IPS DF 4.7 (cell line): ENCODE data around the gene GEN1.

ENCODE experiments used
- DNase-seq: peaks from one replicate; pipeline ENCODE4 v3.0.0-alpha.2; 2013; ENCODE audit warnings: low spot score; ENCODE audit errors: extremely low read depth

Gene GEN1

DNA sequence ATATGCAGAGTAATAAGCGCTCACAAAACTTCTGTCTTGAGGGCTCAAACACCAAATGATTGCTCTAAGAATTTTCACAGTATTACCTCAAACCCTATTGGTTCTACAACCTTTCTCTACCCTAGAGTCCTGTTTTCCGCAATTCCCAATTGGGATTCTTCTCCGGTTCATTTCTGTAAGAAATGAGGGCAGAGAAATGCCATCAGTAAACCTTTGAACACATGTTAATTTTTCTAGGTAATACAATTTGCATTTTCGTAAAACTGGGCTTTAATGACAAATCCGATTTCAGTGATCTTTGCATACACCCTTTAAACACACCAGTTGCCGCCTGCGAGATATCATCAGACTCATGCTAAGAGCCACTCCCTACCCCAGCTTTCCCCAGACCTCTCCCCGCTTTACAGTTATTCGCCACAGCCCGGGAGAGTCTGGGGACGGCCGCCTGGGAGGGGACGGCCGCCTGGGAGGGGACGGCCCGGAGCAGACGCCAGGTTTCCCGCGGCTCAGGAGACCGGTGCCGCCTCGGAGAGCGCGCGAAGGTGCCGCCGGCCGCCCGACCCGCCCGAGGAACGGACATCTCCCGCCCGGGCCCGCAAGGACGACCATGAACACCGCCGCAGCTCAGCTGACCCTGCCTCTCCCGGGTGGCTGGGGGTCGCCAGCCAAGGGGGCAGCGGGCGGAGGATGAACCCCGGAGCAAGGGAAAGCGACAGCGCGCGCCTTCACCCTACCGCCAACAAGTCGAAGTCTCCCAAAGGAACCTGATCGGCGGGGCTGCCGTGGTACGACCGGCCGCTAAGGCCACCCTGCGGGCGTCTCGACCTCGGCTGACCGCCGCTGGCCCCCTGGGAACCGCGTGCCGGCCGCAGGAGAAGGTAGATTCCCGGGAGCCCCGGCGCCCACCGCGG, 791 bp upstream of the GEN1 start:
- DNase-seq, result no peak

DNA sequence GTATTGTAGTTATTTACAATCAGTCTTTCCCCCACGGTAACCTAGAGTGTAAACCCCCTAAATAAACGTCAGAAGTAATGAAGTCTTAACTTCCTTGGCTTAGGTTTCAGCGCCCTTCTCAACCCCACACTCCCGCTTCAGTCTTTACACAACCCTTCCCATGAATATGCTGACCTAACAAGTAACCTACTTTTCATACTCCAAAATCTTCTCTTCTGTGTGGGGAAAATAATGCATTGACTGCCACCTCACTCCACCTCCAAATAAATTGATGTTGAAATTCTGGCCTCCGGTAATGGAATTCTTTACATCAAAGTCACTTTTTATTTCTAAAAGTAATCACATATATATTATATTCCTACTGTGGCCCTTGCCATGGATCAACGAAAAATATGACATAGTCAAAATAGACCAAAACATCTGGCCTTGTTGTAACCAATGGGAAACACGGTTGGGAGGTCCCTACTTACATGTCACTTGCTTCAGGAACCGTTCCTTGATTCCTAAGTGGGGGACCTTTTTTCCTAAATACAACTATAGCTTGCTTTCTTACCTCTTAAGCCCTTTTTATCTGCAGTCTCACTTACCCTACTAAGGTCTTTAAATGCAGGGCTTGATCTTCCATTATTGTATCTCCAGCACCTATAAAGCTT, 961 bp downstream of the GEN1 start:
- DNase-seq, result no peak

DNA sequence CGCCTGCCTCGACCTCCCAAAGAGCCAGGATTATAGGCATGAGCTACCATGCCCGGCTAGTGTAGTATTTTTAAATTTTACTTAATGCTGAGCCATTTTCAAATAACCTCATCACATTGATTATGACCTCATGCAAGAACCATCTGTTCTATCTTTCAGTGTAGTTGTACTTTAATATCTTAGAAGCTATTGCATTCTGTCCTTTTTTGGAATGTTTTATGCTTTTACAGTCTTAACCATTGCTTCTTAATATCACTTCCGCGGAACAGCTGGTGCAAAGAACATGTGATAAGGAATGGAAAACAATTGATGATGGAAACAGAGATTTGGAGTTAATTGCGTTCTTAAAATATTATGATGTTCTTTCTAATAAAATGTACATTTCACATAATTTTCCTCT, 2.7 kb downstream of the GEN1 start:
- no peak for DNase-seq

DNA sequence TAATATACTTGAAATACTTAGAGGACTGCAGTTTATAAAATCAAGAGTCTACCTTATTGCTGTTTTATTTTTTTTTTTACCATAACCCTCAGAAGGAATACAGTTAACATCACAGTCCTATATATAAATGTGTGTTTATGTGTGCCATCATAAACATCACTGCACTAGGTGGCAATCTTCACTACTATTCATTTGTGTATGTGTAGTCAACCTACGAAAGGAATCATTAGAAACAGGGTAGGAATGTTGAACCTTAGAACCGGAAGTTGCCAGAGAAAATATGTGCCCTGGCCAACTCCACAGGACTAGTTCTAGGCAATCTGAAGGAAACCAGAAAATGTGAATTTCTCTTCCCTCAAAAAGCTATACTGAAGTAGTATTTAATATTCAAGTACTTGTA, 3.4 kb downstream of the GEN1 start:
- DNase-seq, result no peak

DNA sequence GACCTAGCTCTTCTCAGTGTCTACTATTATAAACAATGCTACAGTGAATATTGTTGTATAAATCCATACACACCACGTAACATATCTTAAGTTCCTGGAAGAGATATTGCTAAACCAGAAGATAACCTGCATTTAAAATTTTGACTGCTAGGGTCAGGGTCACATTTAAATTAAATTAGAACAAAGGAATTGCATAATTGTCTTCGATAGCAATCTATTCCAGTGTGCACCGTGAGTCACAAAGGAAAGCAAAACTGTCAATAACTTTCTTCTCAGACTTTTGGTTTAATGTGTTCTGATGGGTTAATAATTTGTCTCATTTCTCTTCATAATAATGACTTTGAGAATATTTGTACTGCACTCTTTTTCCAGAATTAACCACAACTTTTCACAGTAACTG, 4.2 kb downstream of the GEN1 start:
- DNase-seq, result no peak

DNA sequence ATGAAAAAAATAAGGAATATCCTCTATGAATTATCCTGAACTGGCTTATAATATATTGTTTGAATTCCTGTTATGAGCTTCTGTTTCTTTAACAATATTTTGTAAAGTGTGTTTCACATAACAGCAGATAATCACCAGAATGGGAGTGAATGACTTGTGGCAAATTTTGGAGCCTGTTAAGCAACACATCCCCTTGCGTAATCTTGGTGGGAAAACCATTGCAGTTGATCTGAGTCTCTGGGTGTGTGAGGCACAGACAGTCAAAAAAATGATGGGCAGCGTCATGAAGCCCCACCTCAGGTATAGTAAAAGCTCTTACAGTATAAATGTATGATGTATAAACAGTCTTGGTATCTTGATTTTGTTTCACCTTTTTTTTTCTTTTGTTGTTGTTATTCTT, 5.9 kb downstream of the GEN1 start:
- no peak for DNase-seq

DNA sequence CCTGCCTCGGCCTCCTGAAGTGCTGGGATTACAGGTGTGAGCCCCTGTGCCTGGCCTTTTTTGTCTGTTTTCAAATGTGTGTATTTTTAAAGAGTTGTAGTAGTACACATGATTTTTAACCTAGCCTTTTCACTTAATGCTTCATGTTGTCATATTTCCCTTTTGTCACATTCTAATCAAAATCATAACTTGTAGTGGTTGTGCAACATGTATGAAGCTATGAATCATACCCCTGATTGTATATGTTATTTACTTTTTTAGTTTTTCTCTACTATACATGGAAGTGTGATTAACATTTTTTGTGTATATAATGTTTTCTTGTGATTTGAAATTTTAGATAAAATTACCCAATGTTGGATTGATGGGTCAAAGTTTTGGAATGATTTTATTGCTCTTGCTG, 8.5 kb downstream of the GEN1 start:
- no peak for DNase-seq

DNA sequence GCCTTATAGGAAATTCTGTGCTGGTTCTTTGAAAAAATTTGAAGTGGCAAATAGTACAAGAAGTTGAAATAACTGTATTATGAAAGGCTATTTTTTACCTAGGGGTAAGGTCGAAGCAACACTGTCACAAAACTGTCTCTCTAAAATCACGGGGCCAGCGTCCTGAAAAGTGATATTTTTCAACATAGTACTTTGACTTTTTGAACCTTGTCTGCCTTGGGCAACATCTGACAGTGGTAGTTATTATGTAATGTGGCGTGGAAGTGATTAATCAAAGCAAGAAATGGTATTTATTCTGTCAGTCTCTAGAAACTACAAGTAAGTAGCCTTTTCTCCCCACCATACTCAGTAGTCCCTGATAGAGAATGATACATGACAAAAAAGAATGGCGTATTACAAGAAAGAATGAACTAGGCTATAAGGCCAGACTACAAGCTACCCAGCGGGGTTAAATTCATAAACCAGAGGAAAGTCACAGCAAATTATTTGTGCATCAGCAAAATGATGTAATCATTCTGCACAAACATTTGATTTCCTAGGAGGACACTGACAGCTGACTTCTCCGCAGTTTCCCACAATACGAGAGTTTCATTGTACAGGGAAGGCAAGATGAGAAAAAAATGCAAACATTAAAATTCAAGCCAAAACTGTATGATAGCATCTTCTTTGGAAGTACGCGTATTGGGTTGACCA, 9.8 kb downstream of the GEN1 start:
- no peak for DNase-seq

DNA sequence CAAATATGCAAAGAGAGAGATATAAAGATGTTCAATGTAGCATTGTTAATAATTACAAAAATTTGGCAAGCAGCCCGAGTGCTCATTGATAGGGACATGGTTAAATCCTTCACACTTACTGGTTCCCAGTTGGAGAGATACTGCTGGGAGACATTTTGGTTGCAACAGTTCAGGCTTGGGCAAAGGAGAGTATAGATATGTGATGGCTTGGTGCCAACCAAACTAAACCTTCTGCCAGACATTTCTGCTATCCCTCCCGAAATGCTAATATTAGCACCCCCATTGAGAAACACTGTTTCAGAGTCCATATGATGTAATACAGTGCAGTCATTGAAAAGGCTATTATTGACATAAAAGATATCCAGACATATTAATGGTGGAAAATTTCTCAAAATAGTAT, 11.5 kb downstream of the GEN1 start:
- no peak for DNase-seq

DNA sequence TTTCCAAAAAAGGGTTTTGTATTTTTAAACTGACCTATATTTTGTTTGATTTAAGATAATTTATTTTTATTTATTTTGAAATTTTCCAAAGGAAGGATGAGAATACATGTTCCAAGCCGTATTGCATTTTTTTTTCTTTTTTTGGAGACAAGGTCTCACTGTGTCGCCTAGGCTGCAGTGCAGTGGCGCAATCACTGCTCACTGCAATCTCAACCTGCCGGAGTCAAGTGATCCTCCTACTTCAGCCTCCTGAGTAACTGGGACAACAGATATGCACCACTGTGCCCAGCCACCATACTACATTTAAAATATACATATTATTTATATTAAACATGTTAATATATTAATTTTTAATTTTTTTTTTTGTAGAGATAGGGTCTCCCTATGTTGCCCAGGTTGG, 15.0 kb downstream of the GEN1 start:
- DNase-seq, result no peak

DNA sequence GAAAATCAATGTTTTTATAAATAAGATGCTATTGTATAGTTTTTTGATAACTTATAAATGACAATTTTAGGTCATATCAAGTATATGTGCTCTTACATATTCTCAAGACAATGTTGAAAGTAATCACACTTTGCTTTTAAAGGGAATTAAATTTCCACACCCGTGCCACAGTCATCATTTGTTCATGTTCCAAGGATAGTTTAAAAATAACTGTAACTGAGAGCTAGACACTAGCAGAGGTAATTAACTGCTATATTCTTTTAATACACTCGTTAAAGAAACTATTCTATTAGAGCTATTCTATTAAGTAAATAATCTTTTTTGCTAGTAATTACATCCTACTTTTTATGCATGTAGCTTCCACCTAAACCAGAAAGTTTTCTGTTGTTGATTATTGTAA, 18.0 kb downstream of the GEN1 start:
- no peak for DNase-seq

DNA sequence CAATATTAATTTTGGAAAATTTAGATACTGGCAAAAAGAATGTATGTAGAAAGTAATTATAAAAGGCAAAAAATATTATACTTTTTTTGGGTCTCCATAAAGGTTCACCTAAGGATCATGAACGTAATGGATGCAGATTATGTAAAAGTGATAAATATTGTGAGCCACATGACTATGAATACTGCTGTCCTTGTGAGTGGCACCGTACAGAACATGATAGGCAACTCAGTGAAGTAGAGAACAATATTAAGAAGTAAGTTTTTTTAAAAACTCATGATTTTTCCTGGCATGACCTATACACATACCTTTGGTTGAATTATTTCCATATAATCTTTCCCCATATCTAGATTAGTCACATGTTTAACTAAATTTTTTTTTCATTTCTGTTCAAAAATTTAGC, 18.6 kb downstream of the GEN1 start:
- no peak for DNase-seq

DNA sequence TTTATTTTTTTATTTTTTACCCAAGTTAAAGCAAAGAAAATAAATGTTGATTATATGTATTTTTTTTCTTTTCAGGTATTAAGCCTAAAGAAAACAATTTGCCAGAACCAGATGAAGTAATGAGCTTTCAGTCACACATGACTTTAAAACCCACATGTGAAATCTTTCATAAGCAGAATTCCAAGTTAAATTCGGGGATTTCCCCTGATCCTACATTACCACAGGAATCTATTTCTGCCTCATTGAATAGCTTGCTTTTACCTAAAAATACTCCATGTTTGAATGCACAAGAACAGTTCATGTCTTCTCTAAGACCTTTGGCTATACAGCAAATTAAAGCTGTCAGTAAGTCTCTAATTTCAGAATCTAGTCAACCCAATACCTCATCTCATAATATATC, 26.6 kb downstream of the GEN1 start:
- no peak for DNase-seq

DNA sequence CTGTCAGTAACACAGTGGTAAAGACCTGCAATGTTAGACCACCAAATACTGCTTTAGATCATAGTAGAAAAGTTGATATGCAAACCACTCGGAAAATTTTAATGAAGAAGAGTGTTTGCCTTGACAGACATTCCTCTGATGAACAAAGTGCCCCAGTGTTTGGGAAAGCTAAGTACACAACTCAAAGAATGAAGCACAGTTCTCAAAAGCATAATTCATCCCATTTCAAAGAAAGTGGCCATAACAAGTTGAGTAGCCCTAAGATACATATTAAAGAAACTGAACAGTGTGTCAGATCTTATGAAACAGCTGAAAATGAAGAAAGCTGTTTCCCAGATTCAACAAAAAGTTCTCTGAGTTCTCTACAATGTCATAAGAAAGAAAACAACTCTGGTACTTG, 27.5 kb downstream of the GEN1 start:
- no peak for DNase-seq

DNA sequence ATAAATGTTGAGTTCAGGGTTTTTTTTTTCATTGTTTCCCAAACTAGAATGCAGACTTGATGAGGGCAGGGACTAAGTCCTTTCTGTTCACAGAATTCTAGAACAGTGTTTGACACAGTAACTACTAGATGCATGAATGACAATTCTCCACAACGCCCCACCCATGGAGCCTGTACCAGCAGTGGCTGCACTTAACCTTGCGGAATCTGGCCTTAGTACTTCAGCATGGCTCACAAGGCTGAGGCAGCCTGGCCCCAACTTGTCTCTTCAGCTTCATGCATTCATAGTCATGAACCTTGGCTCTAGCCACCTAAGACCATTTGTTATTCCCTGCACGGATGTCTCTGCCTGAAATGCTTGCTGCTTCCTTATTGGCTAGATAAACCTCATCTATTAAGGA, 32.8 kb downstream of the GEN1 start:
- DNase-seq, result no peak

DNA sequence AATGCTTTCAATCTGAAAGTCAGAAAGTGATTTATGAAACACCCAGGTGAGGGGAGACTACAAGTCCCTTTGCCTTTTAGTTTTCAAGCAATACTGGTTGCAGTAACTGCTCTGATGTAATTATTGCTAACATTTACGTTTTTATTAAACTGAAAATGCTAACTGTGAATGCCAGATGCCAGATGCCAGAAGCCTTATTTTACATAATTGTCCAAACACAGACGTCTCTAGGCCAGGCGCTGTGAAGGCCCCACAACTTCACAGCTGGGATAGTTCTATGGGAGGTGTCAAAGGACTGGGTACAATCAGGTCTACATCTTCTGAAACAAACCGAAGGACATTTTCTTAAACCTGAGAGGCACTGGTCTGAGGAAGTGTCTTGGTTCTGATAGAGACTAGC, 34.8 kb downstream of the GEN1 start:
- DNase-seq, result no peak

DNA sequence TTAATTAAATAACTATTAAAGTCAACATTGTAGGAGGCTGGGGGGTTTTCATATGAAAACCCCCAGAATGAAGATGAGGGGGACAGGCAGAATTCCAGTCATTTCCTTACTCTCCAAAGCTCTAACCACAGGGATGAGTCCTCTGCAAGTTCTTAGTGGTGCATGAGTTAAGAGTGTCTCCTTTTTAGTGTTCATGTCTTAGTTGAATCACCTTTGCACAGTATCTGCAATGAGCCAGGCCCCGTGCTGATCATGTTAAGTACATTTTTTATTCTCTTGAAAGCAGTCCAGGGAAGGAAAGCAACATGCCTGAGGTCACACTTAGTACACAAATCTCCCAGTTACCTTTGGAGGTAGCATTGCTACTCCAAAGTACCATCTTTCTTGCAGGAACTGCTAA, 36.6 kb downstream of the GEN1 start:
- DNase-seq, result no peak

DNA sequence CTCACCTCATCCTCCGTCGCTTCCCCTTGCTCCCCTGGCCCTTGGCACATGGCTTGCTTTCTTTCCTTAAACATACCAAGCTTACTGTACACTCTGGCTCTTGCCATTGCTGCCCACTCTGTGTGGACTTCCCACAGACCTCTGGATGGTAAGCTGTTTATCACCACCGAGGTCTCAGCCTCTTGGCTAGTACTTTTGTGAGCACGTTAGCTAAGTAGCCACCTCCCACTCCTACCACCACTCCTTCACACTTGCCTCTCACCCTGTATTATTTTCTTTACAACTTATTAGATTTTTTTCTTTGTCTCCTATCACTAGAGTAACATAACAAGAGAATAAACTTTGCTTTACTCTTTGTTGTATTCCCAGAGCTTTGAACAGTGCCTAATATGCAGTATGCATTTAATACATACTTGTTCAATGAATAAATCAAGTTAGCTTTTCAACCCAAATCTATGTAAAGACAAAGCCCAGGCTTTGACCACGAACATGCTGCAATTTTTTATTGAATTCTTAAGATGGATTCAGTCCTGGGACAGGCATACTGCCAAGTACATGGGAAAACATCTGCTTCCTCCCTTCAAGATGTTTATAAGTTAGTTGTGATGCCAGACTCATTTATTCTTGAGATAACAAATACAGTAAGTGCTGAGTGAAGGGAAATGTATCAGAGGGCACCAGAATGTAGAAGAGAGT, 37.3 kb downstream of the GEN1 start:
- no peak for DNase-seq

DNA sequence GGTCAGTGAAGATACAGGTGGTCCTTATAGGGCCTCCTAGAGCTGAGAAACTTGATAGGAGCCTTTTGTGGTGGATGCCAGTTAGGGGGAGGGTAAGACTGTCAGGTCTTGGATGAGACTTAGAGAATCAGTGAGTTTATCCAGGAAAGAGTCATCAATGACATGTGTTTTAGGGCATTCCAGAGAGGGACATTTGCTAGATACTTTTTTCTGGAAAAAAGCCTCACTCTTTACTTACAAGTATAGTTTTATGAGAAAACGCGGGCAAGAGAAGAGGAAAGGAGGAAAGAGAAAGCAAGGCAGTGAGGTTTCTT, 37.8 kb downstream of the GEN1 start:
- DNase-seq, result no peak

DNA sequence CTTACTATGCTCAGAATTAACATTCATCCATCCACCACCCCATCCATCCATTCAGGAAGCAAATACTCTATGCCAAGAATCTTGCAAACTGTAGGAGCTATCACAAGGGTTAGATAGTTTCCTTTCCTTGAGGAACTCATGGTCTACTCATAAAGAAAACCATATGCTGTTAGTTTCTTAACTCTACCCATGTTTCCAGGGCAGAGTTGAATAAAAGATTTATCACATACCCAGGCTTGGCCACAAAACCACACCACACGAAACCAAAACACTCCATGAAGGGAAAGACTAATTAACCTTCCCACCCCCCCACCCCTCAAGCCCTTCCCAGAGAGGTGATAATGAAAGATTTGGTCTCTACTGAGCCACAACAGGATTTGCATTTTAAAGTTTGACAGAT, 38.6 kb downstream of the GEN1 start:
- DNase-seq, result no peak

DNA sequence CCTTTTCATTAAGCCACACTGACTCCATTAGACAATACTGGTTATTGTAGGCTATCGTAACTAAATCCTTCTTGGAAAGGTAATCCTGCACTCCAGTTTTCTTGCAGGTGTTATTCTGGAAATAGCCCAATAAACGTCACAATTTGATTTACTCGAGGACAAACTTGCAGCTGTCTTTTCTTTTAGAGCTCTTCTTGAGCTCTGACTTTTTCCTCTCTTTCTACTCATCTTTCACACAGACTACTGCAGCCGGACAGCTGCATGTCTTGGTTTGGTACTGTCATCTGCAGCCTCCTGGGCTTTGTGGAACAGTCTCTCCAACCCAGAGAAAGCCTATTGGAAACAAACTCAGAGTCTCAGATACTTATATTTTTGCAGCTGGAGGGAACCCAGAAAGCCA, 39.4 kb downstream of the GEN1 start:
- DNase-seq, result no peak

DNA sequence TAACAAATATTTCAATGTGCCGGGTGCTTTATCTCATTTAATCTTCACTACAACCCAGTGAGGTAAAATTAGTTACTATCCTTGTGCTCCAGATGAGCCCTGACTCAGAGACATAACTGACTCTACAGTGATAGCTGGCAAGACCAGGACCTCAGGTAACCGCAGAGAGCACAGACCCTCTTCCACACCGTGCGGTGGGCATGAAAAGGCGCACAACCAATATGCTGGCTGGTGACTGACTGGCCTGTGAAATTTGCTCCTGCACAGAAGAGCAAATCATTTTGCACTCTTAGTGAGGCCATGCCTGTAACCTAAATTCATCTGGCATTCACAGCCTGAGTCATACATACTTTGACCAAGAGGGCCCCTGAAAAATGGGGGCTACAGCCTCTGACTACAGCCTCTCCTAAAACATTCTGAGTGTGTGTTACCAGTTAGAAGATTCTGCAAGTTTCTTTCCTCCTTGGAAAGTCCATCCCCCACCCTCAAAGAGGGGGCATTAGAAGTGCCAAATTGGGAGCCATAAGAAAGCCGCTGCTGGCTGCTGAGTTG, 39.9 kb downstream of the GEN1 start:
- no peak for DNase-seq
